Eye (tissue), 1 donor: ENCODE measurements around the gene CDH16.

ENCODE experiments used
- DNase-seq: peaks from one replicate; pipeline ENCODE4 v3.0.0-alpha.2; 2015

Gene CDH16

DNA sequence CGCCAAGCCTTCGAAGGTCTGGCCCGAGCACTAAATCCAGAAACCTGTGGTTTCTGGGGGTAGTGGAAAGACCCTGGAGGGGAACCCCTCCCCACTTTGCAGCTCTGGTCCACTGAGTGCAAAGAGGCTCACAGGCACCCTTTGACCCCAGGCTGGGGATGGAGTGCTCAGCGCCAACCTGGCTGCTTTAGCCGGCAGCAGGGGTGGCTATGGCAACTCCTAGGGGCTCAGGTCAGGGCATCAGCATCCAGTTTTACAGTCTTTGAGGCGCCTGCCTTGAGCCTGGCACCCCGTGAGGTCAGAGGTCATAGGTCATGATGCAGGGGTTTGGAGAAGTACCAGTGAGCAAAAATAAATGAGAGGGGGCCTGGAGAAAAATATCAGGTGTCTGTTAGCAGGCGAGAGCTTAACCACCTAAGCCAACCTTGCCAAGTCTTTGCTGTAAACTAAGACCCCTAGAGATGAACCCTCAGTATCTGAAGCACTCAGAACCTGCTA lies 56.6 kb downstream of the CDH16 start:
- no peak for DNase-seq

DNA sequence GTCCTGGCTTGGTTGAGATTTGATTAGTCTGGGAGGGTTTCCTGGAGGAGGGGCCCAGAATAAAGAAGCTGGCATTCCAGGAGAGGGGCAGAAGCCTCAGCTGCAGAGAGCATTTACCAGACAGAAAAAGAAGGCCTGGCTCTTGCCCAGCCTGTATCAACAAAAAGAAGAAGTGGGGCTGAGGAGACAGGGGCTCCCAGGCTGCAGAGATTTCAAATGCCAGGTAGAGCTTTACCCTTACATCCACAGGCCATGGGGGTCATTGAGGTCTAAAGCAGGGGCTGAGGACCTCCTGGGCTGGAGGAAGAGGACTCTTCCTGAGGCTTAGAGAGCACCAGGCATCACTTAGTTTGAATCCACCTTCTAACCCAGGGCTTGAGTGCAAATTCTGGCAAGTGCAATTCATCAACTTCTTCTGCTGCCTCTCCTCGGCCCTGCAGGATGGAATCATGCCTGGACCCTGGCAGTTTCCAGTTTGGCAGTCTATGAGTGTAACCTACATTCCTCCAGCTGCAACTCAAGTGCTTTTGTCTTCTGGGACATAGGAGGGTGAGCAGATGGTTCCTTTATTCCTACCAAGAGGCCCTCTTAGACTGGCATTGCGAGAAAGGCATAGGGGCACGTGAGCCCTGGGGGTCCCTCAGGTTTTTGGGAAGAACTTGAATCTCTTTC lies 59.2 kb downstream of the CDH16 start:
- no peak for DNase-seq

DNA sequence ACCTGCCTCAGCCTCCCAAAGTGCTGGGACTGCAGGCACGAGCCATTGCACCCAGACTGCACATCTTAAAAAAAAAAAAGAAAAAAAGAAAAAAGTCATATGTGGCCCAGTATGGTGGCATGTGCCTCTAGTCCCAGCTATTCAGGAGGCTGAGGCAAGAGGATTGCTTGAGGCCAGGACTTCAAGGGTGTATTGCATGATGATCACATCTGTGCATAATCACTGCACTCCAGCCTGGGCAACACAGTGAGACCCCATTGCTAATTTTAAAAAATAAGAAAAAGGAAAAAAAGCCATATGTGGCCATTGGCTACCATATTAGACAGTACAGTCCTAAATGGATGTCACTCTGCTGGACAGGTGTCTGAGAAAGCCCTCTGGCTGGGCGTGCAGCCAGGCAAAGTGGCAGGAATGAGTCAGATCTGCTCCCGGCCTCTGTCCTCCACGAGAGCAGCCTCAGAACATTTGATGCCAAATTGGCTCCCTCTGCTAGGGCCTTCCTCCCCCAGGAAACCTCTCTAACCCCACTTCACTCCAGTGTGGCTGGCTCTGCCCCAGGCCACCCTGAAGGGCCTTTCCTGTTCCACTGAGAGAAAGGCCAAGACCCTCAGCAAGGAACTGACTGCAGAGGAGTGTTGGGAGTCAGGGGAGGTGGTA lies 59.8 kb downstream of the CDH16 start:
- DNase-seq = no peak
